ENCODE results near the gene HMGCS1.
"Not testable (repeated sequence)": the region's sequence is repeated elsewhere in the genome, so short reads cannot be mapped to it uniquely, and the experiment has no call there.

Gene HMGCS1

DNA sequence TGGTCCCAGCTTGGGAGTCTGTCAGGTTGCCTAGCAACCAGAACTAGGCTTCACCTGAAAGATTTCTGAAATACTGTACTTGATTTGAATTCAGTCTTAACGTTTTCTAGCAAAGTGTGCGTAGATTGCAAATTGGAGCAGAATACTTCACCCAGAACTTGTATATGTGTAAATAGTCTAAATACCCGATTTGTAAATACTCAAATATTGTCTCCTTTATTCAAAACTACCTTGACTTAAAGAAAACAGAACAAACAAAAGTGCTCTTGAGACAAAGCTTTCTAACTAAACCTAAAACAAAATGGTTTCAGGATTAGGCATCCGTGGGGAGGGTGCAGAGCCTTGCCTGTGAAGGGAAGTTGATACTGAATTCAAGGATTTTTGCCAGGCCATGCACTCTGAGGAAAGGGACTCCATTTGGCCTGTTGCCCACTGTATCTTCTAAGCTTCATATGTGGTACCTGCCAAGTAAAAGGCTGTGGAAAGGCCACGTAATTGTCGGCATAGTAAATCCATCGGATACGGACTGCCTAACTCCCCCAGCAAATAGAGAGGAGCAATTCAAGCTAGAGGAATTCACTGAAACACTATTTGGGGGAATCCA, 744 bp upstream of the HMGCS1 start:
- DNase-seq (ENCODE audit: low read depth): peak; percentile 51
- H3K4me3 ChIP-seq (replicated peaks; ENCODE audit: low read depth, low read length): peak overlapping the region; percentile 46
- no peak for TF ChIP-seq CTCF (IDR thresholded peaks at IDR 0.05; ENCODE audit: low read length, missing control alignments)

DNA sequence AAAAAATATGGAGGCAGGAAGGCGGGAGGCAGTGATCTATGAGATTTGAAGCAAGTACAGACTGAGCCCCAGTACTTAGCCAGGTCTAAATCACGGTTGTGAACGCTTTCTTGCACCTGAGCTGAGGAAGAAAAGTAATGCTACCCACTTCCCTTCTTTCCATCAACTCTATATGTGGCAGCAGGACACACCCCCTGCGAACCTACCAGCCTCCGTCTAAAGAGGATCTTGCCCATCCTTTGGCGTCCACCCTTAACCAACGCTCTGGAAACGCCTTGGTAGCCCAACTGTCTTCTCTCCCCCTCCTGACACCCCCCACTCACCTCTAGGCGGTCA, 545 bp downstream of the HMGCS1 start:
- DNase-seq (ENCODE audit: low read depth): no peak
- peak overlapping the region; percentile 92 for H3K4me3 ChIP-seq (replicated peaks; ENCODE audit: low read depth, low read length)
- no peak for TF ChIP-seq CTCF (IDR thresholded peaks at IDR 0.05; ENCODE audit: low read length, missing control alignments)

DNA sequence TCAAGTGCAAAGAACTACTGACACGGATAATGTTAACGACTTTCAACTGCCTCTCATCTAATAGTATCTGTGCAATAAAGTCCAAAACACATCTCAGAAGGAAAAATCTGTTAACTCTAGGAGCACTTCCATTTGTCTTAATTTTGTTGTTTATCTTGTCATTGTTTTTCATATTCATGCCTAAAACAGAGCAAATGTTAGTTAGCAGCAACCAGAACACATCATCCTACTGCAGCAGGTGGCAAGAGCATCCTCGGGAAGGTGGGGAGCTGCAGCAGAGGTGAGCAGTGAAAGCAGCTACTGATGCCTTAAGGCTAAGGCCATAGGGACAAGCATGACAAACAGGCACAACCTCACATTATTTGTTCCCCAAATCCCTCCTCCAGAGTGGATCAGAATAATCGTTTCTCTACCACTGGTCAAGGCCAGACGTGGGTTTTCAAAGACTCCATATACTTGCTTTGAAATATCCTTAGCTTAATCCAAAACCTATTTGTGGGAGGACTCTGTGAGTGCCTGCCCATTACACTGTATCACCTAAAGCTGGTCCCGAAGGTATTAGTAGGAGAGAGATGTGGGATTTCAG, 1.0 kb downstream of the HMGCS1 start:
- DNase-seq (ENCODE audit: low read depth): no peak
- peak overlapping the region; percentile 92 for H3K4me3 ChIP-seq (replicated peaks; ENCODE audit: low read depth, low read length)

GRCh38 chr5:43309637-43310036, 3.6 kb downstream of the HMGCS1 start:
- no peak for TF ChIP-seq CTCF (IDR thresholded peaks at IDR 0.05; ENCODE audit: low read length, missing control alignments)
- peak overlapping the region; percentile 92 for H3K4me3 ChIP-seq (replicated peaks; ENCODE audit: low read depth, low read length)
- no peak for DNase-seq (ENCODE audit: low read depth)

More for the DNA sequence above, 1.0 kb downstream of the HMGCS1 start:
- no peak for TF ChIP-seq CTCF (IDR thresholded peaks at IDR 0.05; ENCODE audit: low read length, missing control alignments)

GRCh38 chr5:43309122-43309521, 4.1 kb downstream of the HMGCS1 start:
- DNase-seq (ENCODE audit: low read depth): no peak
- H3K4me3 ChIP-seq (replicated peaks; ENCODE audit: low read depth, low read length): peak overlapping the region; percentile 21
- TF ChIP-seq CTCF (IDR thresholded peaks at IDR 0.05; ENCODE audit: low read length, missing control alignments): no peak

- not testable (repeated sequence) for H3K4me3 ChIP-seq (replicated peaks; ENCODE audit: low read depth, low read length); DNase-seq (ENCODE audit: low read depth)
Observed at GRCh38 chr5:43306954-43307353, 6.3 kb downstream of the HMGCS1 start.

GRCh38 chr5:43305948-43306565, 7.2 kb downstream of the HMGCS1 start:
- TF ChIP-seq CTCF (IDR thresholded peaks at IDR 0.05; ENCODE audit: low read length, missing control alignments): peak; percentile 76
- peak; percentile 77 for DNase-seq (ENCODE audit: low read depth)
- H3K4me3 ChIP-seq (replicated peaks; ENCODE audit: low read depth, low read length): no peak overlapping the region

Measured in fibroblast of pulmonary artery (primary cell).